ENCODE measurements around the gene PHC2.

Gene PHC2

GRCh38 chr1:33455539-33456501 lies 24.9 kb upstream of the PHC2 start:
- peak; percentile 80 for FAIRE-seq

DNA sequence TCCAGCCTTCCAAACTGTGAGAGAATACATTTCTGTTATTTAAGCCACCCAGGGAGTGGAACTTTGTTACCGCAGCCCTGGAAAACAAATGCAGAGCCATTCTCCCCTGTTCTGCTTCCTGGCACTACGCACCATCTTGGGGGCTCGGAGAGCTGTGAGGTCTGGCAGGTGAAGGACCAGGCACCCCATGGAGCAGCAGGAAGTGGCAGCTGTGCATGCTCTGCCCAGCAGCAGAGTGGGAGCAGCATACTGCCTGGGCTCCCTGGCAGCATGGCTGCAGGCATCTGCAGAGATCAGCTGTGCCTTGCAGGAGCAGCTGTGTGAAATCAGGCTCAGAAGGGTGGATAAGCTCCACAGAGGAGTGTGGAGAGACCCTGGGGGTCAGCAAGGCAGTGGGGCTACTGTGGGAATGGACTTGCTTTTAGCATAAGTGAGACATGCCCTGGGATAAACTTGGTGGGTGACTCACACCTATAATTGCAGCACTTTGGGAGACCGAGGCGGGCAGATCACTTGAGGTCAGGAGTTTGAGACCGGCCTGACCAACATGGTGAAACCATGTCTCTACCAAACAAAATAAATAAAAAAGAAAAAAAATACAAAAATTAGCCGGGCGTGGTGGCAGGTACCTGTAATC lies 23.9 kb upstream of the PHC2 start:
- FAIRE-seq = no peak
- no peak for DNase-seq (ENCODE audit: insufficient read length, low spot score)

More at GRCh38 chr1:33455539-33456501, 24.9 kb upstream of the PHC2 start:
- DNase-seq (ENCODE audit: insufficient read length, low spot score) = peak; percentile 45

- no peak for DNase-seq (ENCODE audit: insufficient read length, low spot score)
- no peak for FAIRE-seq
These were observed 15.7 kb upstream of the PHC2 start for GRCh38 chr1:33446590-33446989.

- no peak for DNase-seq (ENCODE audit: insufficient read length, low spot score)
These were observed 14.2 kb upstream of the PHC2 start for GRCh38 chr1:33445108-33445507.

DNA sequence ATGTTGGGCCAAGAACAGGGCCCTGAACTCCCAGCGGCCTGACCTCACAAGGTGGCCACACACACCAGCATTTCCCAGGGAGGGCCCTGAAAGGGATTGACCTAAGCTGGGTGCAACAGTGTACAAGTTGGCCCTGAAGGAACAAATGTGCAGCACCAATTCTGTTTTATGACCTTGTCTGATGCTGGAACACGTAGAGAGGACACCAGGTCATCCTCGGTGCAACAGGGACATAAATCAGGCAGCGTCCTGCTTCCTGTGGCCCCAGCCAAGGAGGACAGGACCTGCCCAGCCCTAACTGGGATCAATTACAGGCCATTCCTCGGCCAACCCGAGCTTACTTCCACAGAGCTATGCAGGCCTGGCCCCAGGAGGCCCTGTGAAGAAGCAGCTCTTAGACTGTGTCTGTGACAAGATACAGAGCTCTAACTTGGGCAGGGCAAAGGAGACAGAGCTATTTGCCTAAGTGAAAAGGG lies 12.8 kb upstream of the PHC2 start:
- no peak for DNase-seq (ENCODE audit: insufficient read length, low spot score)
- FAIRE-seq = no peak

More at GRCh38 chr1:33445108-33445507, 14.2 kb upstream of the PHC2 start:
- FAIRE-seq = no peak

DNA sequence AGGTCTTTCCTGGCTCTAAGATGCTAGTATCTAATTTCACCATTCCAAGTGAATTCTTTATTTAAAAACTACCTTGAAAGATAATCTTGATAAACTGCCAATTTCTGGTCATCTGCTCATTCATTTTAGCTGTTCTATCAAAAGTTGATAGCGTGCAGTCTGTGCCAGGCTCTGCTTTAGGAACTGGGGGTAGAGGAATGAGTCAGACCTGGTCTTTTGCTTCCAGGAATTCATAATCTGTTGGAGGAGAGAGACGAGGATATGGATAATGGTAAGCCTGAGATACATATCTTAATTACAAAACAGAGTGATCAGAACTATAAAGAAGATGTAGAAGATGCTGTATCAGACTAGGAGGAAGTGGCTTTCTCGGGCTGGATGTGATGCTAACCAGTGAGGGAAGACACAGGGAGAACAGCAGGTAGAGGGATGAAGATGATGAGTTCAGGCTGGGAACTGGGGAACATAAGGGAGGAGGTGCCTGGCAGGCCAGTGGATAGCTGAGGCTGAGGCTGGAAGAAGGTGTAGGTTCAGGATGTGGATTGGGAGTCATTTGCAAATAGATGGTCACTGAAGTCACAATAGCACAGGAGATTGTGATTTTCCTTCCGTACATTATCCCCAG lies 12.3 kb upstream of the PHC2 start:
- DNase-seq (ENCODE audit: insufficient read length, low spot score) = no peak
- no peak for FAIRE-seq

GRCh38 chr1:33442141-33442540 lies 11.2 kb upstream of the PHC2 start:
- no peak for FAIRE-seq
- no peak for DNase-seq (ENCODE audit: insufficient read length, low spot score)

- DNase-seq (ENCODE audit: insufficient read length, low spot score) (no peak), FAIRE-seq (no peak)
These were observed 10.3 kb upstream of the PHC2 start for GRCh38 chr1:33441088-33441745.

DNA sequence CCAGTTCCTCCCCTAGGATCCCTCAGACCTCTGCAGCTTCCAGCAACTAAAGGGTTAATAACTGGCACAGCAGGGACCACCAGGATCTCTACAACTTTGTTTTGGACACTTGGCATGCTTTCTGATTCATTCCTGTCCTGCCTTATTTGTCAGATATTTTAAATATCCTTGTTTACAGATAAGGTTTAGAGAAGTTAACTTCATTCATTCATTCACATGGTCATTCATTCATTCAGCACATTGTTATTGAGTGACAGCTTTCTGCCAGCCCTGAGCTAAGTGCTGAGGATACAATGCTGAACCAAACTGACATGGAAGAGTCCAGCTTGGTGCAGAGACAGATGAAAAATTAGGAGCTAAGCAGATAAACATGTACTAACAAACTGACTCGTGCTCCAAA lies 8.8 kb upstream of the PHC2 start:
- no peak for DNase-seq (ENCODE audit: insufficient read length, low spot score)
- FAIRE-seq = no peak

DNA sequence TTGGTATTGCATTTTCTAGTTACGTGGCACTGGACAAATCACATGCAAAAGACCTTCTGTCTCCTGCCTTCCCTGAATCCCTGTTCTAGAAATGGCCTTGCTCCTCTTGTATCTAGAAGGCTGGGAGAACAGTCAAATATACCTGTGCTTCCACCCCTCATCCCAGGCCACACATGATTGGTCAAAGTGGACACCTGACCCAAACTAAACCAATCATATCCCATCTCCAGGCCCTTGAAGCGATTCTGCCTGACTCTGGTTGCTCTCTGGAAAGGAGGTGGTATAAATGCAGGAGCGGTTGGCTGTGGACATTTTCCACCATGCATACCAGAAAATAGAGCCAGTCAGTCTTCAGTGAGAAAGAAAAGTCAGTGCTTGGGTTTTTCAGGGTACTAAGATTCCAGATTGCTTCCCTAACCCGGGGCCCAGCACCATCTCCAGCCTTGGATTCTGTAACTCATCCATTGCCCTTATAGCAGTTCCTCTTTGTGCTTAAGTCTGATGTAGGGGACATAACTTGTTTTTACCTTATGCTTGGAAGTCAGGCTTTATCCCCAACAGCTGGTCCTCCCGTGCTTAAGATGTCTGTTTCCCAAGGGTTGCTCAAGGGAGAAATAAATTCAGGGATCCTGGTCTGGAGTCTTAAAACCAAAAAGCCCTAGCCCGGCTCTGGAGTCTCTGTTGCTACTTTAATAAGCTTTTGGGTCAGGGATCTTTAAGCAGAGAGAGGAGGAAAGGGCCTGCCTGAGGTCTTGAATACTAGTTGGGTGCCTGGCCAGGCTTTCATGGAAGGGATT lies 7.7 kb upstream of the PHC2 start:
- FAIRE-seq (no peak), DNase-seq (ENCODE audit: insufficient read length, low spot score) (no peak)

GRCh38 chr1:33436557-33437285 lies 5.8 kb upstream of the PHC2 start:
- FAIRE-seq (no peak), DNase-seq (ENCODE audit: insufficient read length, low spot score) (no peak)

DNA sequence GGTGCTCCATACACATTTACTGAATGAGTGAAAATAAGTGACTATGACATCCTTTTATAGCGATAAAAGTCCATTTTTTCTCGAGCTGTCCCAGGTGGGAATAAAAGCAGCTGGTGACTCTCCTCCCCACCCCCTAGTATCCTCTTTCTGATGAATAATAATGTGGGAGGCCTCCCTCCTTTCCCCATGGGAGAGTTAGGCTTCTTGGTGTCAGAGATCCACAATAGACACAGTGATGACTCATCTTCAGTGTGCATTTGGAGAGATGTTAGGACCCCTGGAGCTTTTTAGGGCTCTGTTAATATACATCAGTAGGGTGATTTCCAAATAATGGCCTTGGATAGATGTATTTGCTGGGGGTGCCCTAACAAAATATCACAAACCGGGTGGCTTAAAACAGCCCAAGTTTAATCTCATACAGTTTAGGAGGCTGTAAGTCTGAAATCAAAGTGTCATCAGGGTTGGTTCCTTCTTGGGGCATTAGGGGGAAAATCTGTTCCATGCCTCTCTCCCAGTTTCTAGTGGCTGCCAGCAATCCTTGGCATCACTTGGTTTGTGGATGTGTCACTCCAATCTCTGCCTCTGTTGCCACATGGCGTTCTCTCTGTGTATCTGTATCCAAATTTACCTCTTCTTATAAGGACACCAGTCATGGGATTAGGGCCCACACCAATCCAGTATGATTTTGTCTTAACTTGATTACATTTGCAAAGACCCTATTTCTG lies 4.4 kb upstream of the PHC2 start:
- no peak for FAIRE-seq
- DNase-seq (ENCODE audit: insufficient read length, low spot score) = no peak

- no peak for DNase-seq (ENCODE audit: insufficient read length, low spot score)
These were observed 3.5 kb upstream of the PHC2 start for GRCh38 chr1:33434363-33434750.

DNA sequence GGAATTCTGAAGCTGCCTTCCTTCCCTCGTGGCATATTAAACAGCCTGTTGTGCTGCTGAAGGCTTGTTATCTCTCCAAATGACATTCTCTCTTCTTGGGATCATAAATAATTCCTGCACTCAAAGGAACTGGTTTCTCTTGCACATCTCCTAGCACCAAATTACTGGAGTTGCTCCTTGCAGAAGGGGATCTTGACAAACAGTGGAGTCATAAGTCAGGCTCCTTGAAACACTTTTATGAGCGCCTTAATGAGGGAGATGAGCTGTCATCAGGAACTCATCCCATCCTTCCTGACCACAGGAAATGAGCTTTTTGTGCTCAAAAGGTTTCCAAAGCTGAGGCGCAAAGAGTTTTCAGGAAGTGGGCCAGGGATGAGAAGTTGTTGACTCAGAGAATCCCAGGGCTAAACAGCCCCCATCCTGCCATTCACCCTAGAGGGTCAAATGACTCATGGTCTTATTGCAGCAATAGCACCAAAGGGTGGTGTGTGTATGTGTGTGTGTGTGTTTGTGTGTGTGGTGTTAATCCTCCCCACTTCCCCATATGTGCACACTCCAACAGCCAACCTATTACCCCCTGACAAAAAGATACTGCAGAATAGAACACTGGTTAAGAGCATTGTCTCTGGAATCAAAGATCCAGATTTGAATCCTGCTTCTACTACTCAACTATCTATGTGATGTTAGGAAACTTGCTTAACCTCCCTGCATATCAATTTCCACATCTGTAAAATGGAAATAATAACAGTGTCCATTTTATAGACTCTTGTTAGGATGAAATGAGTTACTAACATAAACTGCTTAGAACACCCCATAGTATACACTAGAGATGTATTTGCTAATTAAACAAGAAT lies 2.8 kb upstream of the PHC2 start:
- no peak for FAIRE-seq

More at GRCh38 chr1:33434363-33434750, 3.5 kb upstream of the PHC2 start:
- FAIRE-seq = no peak

DNA sequence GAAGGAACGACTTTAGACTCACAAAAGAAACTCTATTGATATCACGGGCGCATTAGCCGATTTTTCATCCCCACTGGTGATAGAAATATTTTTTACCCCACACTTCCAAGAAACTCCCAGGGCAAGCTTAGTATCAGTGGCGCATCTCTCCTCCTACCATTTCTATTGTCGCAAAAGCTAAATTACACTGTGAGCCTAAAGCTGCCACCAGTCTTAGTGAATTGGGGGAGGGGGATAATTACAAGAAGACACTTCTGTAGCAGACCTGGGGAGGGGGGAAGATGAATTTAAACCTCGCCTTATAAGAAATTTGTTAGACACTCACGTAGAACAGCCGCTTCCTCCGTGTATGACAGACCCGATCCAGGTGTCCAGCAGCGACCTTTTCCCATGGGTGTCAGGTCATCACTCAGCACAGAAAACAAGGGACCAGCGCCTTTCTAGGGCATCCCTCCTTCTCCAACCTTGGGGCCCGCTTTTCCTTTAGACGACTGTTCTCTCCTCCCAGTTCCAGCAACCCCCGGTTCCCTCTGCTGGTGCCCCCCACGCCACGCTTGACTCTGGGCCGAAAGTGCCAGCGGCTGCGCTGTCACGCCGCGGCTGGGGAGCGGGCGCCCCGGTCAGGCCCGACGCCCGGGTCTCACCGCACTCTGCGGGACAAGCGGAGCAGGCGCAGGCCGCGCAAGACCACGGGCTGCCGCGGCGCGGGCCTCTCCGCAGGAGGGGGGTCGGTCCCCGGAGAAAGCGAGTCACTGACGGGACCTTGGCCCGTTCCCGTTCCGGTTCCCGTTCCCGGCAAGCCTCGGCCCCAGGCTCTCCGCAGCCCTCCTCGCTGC lies 821 bp downstream of the PHC2 start:
- FAIRE-seq (no peak), DNase-seq (ENCODE audit: insufficient read length, low spot score) (no peak)

More for the DNA sequence above, 2.8 kb upstream of the PHC2 start:
- DNase-seq (ENCODE audit: insufficient read length, low spot score) = no peak

DNA sequence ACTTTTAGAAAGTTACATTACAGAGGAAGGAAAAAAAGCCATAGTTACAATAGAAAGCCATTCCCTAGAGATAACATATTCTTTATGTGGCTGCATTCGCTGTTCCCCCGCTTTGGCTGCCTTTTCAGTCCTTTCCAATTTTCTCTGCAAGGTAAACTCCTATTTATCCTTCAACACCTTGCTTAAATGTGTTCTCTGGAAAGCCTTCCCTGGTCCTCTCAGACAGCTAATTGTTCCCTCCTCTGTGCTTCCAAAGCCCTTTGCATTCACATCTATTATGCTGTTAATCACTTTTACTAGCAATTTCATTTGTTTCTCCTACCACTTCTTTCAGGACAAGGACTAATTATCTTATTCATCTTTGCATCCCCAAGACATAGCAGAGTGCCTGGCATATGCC lies 1.6 kb downstream of the PHC2 start:
- no peak for FAIRE-seq
- DNase-seq (ENCODE audit: insufficient read length, low spot score) = no peak

DNA sequence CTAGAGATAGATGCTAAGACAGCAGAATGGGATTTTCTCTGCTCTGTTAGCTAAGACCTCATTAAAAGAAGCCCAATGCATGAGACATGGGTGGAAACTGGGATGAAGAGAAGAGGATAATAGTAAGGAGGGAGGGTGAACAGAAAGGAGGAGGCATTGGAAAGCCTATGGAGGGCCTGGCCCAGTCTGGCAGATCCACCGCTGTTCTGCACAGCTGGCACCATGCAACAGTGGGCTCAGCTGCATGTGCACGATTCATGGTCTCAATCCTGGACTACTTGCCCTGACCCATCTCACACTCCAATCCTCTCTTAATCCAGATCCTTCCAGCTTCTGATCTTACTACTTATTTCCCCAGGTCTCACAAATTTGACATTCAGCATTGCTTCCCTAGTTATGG lies 2.2 kb downstream of the PHC2 start:
- FAIRE-seq (no peak), DNase-seq (ENCODE audit: insufficient read length, low spot score) (no peak)

All from GM19239 (cell line).